Uterus (tissue), 2 donors: ENCODE measurements around the gene ADPRHL1.

Source experiments
- CTCF ChIP-seq, 4 experiments: fragments of 200-600 bp in 2 of 4; fragments of 450-650 bp in 2 of 4; sonication (generic) in 2 of 4; IDR thresholded peaks; one replicate each; pipeline ENCODE4 v1.5.1; 2016 to 2019; ENCODE audit warnings: antibody characterized with exemption in 4 of 4, mild to moderate bottlenecking in 2 of 4, moderate library complexity in 1 of 4
- POLR2A ChIP-seq, 2 donors: fragments of 450-650 bp; IDR thresholded peaks; one replicate each; pipeline ENCODE4 v1.6.1; 2016; ENCODE audit warnings: antibody characterized with exemption in 2 of 2, mild to moderate bottlenecking in 1 of 2, moderate library complexity in 1 of 2

DNA sequence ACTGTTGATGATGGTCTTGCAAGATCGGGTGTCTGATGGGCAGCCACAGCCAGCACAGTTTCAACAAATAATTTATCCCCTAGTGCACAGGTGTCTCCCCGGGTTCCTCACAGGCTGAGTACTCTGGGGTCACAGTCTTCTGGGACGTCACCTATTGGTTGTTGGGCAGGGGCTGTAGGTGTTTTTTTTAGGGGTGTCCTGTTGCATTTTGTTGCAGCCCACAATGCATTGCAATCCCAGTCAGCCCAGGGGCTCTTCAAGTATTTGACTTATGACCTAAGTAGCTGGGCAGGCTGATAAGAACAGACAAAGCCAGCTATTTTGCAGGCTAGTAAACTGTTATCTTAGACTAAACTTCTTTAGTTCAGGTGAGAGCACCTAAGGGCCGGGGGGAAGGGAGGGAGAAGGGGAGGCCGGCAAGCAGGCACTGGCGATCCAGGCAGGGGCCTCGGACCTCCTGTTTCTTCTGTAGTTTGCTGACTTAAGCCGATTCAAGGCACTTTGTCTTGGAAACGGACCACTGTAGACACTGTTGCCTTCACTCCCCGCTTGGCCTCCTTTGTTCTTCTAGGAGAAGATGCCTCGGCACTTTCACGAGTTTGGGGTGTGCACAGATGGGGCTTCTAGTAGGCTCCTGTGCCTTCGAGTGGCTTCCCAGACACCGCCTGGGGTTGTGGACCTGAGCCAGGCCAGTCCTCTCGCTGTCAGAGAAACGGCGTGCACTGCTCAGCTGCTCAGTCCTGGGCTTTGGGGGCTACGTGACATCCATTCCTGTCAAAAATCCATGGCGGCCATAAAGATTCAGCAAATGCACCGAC lies 55.5 kb downstream of the ADPRHL1 start:
- TF ChIP-seq CTCF (IDR thresholded peaks at IDR 0.05) (no peak), POLR2A (IDR thresholded peaks at IDR 0.05) (no peak)
